ENCODE data around the gene RTL10. TPM values are rescaled to one million over a fixed set of nuclear protein-coding genes. Genes with fewer than 3 reads are reported as not detected.

RTL10 gene
- total RNA-seq, 2 donors from 2014 or later = 7.6 to 8.6 TPM

DNA sequence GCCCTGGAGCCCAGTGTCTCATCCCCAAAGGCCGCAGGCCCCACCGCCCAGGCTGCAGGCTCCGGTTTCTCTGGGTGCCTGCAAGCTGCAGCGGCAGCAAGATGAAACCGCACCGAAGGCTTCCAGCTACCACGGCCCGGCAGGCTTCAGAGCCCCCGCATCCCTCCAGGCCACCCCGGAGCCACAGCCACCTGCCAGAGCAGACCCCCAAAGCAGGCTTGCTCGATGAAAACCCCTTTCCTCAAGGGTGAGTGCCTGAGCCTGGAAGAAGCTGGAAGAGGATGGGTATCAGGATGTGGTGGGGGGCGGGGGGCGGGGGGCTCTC lies 24.5 kb upstream of the RTL10 start:
- peak; percentile 68 for DNase-seq (ENCODE audit: low spot score)
- intact Hi-C loops (cut with DNase I) = loop anchor here in 1 of 2 donors (1.0 kb wide), 1 partner anchor 26 kb away; no protein-coding TSS in a partner anchor

DNA sequence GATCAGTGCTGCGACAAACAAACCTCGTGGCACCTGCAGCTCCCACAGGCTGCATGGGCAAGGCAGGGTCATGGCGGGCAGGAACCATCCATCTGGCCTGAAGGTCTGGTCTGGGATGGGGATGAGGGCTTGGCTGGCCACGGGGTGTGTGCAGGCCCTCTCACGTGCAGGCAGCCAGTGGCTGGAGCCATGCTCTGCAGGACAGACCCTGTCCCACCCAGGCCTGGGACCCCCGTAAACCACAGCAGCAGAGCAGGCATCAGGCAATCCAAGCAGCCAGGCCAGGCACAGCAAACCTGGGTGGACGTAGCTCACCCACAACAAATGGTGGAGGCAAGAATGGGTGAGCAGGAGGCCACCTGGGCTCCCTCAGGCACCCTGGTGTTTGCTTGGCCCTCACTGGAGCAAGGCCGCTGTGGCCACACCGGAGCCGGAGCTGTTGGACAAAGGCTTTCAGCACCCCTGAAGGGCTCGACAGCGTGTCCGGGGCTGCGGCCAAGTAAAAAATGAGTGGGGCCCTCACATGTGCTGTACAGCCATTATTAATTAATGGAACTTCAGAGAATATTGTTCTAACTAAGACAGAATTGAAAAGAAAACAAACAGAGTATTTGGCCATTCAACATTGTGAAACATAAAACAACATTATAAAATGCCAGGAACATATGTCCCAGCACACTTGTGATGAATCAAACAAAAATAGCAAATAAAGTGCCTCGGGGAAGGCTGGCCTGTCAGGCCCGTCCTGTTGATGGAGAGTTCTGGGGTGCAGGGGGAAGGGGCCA lies 24.0 kb upstream of the RTL10 start:
- intact Hi-C loops (cut with DNase I) = loop anchor here in 1 of 2 donors (1.0 kb wide), 1 partner anchor 27 kb away; no protein-coding TSS in a partner anchor
- peak; percentile 68 for DNase-seq (ENCODE audit: low spot score)

DNA sequence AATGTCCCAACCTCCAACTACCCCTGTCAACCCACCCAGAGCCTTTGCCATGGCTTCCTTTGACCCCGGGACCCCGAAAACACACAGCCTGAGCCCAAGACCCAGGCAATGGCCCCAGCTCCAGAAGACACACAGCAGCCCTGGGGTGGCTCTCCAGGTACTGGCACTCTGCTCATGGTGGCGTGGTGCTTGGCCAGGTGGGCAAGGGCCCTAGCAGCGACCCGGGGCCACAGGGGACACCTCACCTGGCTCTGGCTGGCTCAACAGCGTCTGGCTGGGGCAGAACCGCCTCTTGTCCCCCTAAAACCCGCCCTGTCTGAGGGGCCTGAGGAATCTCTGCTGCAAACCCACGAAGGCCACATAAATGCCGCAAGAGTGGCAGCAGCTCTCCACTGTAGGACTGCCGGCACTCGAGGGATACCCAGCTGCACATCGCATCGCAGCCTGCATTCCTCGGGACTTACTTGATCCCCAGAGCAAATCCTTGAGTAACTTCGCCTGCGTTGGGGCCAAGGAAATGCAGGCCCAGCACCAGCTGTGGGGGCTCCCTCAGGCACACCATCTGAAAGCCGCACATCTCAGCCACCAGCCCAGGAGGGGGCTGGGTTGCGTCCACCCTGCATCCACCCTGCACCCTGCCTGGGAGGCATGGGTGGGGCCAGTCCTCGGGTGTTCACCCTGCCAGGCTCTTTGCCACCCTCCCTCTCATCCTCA lies 23.1 kb upstream of the RTL10 start:
- DNase-seq (ENCODE audit: low spot score) = peak; percentile 75
- intact Hi-C loops (cut with DNase I) = no loop called here

DNA sequence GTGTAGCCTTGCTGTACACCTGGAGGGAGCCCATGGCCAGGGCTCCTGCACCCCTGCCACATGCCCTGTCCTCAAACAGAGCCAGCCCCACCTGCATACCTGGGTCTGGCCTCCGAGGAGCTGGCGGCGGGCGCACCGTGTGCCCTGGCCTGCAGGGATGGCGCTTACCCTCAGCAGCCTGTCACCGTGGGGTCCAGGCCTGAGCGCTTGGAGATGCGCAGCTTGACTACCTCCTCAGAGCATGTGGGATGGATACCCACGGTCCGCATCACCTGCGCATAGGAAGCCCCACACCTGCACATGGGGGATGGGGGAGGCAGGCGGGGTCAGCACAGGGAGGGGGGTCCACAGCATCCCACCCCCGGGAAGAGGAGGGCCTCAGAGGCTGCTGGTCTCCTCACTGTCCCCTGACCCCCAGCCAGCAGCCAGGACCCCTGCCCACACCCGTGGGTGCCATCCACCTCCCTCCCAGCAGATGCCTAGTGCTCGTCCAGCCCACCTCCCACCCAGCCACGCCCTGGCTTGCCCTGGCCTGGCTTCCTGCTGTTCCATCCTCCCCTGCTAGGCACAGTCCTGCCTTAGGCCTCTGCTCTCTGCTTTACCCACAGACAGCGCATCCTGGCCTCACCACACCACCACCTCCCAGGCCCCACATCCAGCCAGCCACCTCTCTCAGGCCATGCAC lies 22.4 kb upstream of the RTL10 start:
- peak; percentile 80 for DNase-seq (ENCODE audit: low spot score)
- intact Hi-C loops (cut with DNase I) = no loop called here

DNA sequence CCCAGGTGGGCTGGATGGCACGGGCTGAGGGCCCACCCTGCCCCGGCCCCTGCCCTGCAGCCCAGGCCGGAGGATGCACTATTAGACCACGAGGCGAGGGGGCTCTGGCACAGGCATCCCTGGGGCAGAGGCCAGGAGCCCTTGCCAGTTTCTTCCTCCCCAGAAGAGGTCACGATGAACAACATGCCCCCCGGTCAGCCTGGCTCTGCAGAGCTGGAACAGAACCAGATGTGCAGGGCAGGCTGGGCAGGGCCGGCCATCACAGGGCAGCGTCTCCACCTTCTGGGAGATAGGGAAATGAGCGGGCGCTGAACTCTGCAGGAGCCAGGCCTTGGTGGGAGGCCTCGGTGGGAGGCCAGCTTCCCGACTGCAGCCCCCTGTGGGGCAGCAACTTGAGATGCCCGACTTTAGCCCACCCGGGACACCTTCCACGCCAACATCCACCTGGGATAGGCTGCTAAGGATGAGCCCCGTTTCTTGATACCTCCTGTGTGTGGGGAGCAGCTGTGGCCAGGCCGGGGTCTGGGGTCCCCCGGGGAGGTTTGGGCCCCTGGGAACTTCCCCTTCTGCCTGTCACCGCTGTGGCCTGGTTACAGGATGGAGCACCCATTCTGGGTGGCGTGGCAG lies 21.8 kb upstream of the RTL10 start:
- intact Hi-C loops (cut with DNase I) = no loop called here
- DNase-seq (ENCODE audit: low spot score) = peak; percentile 79

DNA sequence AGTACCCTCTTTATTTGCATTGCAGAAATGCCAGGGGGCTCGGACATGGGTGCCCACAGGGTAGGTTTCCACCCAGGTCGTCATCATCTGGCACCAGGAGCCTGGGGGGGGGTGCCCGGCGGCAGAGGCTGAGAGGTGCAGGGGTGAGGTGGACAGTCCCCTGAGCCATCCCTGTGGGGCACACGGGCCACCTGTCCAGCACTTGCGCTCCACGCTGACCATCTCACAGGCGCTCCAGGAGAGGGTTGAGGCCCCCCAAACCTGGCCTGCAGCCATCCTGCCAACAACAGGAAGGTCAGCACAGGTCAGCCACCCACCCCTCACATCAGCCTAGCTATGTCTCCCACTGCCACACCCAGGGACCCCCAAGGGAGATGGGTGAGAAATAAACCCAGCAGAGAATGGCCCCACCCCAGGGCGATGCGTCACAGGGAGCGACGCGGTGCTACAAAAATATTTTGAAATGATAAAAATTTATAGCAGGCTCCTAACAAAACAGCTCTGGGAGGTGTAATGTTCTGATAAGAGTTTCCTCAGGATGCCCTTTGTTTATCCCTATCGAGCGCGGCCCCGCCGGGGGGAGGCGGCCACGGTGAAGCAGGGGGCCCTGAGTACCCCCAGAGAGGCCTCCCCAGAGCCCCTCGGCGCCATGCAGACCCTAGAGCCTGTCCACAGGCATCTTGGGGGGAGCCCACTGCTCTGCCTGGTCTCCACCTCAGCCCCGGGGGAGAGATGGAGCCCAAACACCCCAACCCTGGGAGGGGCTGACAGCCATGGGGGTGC lies 21.0 kb upstream of the RTL10 start:
- intact Hi-C loops (cut with DNase I) = no loop called here
- DNase-seq (ENCODE audit: low spot score) = peak; percentile 78

DNA sequence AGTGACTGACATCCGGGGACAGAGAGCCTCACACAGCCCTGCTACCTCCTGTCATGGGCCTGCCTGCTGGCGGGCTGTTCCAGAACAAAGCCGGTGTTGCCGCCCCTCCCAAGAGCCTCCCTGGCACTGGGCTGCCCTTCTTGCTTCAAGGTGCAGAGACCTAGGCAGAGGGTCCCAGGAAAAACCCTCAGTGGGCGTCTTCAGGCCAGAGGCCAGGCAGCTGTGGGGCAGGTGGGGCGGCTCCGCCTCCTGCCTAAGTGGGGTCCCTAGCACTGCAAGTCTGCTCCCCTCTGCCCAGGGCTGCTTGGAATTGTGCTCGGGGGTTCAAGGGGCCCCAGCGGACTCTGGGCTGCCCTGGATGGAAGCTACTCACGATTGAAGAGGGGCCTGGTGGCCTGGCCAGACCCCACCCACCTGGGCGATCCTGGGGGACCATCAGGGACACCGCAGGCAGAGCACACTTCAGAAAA lies 20.4 kb upstream of the RTL10 start:
- intact Hi-C loops (cut with DNase I) = no loop called here
- peak; percentile 68 for DNase-seq (ENCODE audit: low spot score)

DNA sequence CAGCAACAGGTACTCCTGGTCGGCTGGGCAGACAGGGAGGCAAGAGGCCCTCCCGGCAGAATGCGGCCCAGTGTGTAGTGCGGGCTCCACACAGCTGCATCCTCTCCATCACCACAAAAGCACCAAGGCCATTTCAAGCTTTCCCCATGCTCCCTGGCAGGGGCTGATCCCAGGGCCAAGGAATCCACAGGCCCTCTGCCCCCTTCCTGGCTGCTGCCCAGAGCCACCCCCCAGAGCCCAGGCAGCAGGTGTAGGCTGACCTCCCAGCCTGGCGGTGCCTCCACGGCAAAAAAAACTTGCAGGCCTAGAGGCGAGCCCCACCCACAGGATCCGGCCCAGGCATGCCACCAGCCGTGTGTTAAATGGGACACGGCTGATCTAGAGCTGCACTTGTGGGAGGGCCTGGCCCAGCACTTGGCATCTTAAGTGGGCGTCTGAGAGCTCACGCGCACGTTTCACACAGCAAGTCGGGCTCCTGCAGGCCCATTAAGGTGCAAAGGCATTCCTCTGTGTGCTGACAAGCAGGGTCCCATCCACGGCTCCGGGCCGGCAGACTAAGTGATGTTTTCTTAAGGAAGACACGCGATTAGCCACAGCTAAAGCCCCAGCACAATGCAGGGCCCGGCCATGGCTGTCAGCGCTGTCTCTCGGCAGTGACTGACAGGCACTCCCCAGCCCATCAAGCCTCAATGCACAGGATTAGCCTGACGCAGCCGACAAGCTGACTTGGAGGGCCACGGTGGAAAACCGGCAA lies 19.8 kb upstream of the RTL10 start:
- intact Hi-C loops (cut with DNase I) = no loop called here
- peak; percentile 69 for DNase-seq (ENCODE audit: low spot score)

DNA sequence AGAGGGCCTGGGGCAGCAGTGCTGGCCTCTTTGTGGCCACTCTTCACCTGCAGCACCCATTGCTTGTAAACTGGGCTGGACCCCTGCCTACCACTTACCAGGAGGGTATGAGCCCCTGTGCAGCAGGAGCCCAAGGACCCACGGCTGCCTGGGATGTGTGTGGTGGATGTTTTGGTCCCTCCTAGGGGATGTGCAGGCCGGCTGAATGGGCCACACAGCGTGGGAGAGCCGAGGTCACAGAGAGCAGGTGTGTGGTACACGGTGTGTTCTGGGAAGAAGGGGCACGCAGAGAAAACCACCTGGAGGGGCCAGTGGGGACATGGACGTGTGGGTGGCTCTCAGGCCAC lies 19.3 kb upstream of the RTL10 start:
- peak; percentile 68 for DNase-seq (ENCODE audit: low spot score)
- intact Hi-C loops (cut with DNase I) = no loop called here

DNA sequence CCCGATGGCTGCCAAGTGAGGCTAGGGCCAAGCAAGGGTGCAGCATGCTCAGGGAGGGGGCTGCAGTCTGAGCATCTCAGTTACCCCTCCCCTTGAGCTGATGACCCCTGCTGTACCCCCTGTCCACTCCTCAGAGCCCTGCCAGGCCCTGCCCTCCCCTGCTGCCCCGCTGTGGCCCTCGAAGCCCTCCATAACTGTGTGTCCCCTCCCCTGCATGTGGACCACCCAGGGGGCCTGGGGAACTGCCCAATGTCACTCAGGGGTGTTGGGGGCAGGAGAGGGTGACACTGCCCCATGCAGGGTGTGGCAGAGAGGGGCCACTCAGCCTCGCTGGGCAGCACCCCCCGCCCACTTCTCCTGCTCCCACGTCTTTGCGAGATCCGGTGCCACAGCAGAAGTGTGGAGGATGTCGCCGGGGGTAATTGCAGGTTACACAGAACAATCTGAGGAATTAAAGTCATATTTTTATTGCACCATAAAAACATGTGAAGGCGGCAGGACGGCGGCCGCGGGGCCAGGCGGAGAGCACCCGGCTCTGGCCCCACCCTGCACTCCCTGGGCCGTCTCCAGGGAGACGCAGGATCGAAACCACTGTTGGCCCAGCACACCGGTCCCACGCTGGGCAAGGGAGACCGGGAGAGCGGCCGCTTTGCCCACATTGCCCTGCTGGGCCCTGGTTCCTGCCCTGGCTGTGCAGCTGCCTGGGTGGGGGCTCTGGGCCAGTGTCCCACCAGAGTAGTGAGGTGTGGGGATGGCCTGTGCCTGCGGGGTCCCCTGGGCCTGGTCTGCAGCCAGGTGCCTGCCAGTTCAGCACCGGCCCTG lies 18.7 kb upstream of the RTL10 start:
- peak; percentile 62 for DNase-seq (ENCODE audit: low spot score)
- intact Hi-C loops (cut with DNase I) = no loop called here

DNA sequence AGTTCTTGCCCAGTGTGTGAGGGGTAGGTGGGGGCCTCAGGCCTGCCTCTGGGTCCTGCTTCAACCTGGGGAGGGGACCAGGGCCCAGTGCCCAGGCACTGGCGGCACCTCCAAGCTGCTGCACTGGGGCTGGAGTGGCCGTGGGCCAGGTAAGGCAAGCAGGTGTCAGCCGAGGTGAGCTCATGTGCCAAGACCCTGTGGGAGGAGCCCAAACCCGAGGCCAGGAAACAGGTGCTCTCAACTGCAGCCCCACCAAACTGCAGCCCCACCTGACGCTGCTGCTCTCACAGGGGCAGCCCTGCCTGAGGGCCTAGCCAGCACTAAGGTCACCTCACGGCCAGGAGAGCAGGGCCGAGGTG lies 18.1 kb upstream of the RTL10 start:
- peak; percentile 43 for DNase-seq (ENCODE audit: low spot score)
- intact Hi-C loops (cut with DNase I) = no loop called here

DNA sequence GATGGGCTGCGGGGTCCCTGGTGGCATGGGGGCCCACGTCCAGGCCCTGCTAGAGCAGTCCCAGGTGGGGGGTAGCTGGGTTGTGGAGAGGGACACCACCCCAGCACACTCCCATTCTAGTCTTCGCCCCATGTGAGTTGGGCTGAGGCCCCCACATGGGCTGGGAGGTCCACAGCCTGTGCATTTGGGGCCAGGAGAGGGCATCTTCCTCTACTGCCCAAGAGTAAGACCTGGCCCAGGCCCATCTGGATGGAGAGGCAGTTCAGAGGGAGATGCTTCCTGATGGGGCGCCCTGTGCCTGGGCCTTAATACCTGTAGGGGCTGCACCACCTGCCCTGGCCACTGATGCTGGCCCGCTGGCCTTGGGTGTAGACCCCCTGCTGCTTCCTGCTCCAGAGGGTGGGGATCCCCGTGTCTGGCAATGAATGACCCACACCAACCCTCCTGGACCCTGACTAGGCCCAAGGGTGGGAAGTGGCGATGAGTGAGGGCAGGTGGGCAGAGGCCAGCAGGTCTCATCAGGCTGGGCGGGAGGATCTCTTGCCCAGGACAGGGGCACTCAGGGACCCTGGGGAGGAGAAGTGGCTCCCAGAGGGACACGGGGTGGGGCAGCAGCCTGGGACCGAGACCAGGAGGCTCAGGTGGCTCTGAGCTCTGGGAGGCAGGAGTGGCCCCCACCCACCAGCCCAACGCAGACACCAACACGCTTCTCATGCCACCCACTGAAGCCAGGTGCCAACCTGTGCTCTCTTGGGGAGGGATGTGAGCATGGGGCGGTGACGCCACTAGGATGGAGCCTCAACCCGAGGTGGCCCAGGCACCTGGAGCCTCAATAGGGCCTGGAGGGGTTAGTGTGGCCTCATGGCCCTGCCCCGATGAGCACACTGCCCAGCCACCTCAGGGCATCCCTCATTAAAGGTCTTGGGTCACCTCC lies 17.4 kb upstream of the RTL10 start:
- peak; percentile 57 for DNase-seq (ENCODE audit: low spot score)
- intact Hi-C loops (cut with DNase I) = no loop called here

DNA sequence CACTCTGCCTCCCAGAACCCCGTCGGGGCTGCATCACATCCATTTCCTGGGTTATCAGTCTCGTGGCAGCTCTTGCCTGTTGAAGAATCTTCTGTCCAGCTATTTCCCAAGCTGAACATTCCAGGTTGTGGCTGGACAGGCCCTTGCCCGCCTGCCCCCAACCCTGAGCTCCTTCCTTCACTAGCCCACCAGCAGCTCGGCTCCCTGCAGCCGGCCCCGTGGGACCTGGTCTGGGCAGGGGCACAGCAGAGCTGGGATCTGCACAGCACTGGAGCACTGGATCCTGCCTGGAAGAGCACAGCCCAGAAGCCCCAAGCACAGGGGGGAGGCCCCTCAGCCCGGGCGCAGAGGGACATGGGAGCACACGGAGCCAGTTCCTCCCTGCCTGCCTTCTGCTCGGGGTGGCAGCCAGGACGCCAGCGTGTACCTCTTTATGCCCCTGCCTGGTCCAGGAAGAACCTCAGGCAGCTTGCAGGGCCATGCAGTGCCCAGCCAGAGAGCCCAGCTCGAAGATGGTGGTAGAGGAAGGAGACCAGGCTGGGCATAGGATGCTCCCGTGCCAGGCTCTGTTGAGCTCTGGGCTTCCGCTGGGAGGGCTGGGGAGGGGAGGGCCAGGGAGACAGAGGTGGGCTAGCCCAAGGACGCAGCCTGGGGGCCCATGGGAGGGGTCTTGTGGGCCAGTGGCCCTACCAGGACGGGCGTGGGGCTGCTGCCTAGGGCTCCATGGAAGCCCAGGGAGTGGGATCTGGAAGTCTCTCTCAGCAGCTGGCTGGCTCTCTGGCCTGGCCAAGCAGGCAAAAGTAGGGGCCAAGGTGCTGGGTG lies 16.6 kb upstream of the RTL10 start:
- peak; percentile 67 for DNase-seq (ENCODE audit: low spot score)
- intact Hi-C loops (cut with DNase I) = no loop called here

DNA sequence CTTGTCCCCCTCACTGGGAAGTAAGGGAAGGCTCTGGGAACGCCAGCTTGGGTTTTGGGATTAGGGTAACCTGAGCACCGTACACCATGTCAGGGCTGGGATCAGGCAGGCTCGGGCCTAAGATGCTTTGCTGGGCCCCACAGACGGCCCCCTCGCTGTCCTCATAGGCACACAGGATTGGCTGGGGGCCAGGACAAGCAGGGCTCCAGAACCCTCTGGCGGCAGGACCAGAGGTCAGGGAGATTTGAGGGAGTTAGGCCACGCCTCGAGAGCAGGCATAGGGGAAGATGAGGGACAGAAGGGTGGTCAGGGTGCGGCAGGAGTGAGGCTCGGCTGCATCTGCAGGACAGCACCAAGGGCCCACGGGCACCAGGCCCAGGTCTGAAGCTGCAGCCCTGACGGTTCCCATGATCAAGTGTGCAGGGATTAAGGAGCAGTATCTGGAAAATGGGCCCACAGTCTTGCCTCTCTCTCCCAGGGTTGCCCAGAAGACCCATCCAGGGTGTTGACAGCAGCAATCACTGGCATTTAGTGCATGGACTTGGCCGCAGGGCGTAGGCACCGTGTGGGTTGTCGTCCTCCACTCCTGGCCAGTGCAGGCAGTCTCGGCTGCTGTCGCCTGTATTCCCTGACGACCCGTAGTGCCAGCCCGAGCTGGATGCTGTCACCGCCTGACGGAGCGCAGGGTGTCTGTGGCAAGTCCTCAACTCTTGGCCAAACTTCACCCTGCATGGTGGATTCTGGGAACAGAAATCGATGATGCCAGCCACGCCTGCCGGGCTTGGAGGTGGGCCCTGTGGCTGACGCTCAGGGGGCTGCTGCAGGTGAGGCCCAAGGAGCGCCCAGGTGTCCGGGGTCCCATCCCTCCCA lies 15.7 kb upstream of the RTL10 start:
- intact Hi-C loops (cut with DNase I) = no loop called here
- DNase-seq (ENCODE audit: low spot score) = peak; percentile 62
